GM12878 (cell line): ENCODE results near the gene MYBPC2. TPM values are rescaled to one million over a fixed set of nuclear protein-coding genes. Genes with fewer than 3 reads are reported as not detected.

ENCODE experiments used
- ATAC-seq: fragments of 200-7000 bp; cut with Tn5 transposase; 3 replicates; pipeline ENCODE4 v1.9.1; 2020; ENCODE audit warnings: mild to moderate bottlenecking, moderate library complexity
- BruUV-seq: library from RNA; stranded (reverse); fragments of 400-500 nt; replicated peaks from 2 replicates; lab custom pipeline; 2021; lab: Mats Ljungman, UMichigan
- CTCF ChIA-PET: fragments of 300-600 bp; sonication (Branson Sonifier 250); formaldehyde crosslinking; extraction: SDS; loops from one replicate; lab custom pipeline; 2021; ENCODE audit warnings: inconsistent platforms; lab: Yijun Ruan, JAX
- POLR2A ChIA-PET: fragments of 350-600 bp; formaldehyde crosslinking; extraction: SDS; loops from one replicate; lab custom pipeline; 2021; ENCODE audit warnings: inconsistent platforms; lab: Charles Lee
- RAD21 ChIA-PET: fragments of 300-600 bp; sonication (Branson Sonifier 250); formaldehyde crosslinking; loops from one replicate; lab custom pipeline; 2023; ENCODE audit warnings: antibody characterized with exemption; ENCODE audit not compliant: unreplicated experiment; lab: Charles Lee
- SMC1A ChIA-PET: fragments of 300-600 bp; sonication (Branson Sonifier 250); formaldehyde crosslinking; loops from one replicate; lab custom pipeline; 2023; ENCODE audit not compliant: unreplicated experiment, uncharacterized antibody; lab: Charles Lee
- DNase-seq: peaks from one replicate; pipeline ENCODE4 v3.0.0-alpha.2; 2011; ENCODE audit warnings: low read depth, low spot score
- FAIRE-seq: peaks from 3 replicates; lab custom pipeline; 2011; peaks lifted over from hg19 to GRCh38; lab: Jason Lieb, UNC
- H2AFZ ChIP-seq: 2 replicates; pipeline ENCODE4 v1.6.0; 2011; ENCODE audit warnings: low read depth, low read length, control low read depth; ENCODE audit not compliant: control insufficient read depth
- H3K27ac ChIP-seq: 2 replicates; pipeline ENCODE4 v1.5.1; 2011; ENCODE audit warnings: control low read depth; ENCODE audit not compliant: control insufficient read depth, insufficient read depth
- H3K27me3 ChIP-seq, 2 experiments: replicated peaks in 1 of 2; 2 replicates each; pipeline versions ENCODE4 v1.6.0 to v1.6.1; 2011; ENCODE audit warnings: low read length in 1 of 2; ENCODE audit not compliant: control insufficient read depth in 2 of 2, insufficient read depth in 2 of 2
- H3K36me3 ChIP-seq, 2 experiments: 2 replicates each; pipeline ENCODE4 v1.5.1; 2011; ENCODE audit warnings: low read length in 1 of 2; ENCODE audit not compliant: control insufficient read depth in 2 of 2, insufficient read depth in 2 of 2
- H3K4me1 ChIP-seq: 2 replicates; pipeline ENCODE4 v1.6.1; 2011; ENCODE audit warnings: mild to moderate bottlenecking, low read length, moderate library complexity, mixed read lengths; ENCODE audit not compliant: control insufficient read depth, insufficient read depth
- H3K4me2 ChIP-seq: 2 replicates; pipeline ENCODE4 v1.6.0; 2011; ENCODE audit warnings: control low read depth; ENCODE audit not compliant: control insufficient read depth, insufficient read depth
- H3K4me3 ChIP-seq: fragments of 200-600 bp; sonication (generic); 2 replicates; pipeline ENCODE4 v1.5.1; 2016
- H3K79me2 ChIP-seq: 2 replicates; pipeline ENCODE4 v1.6.0; 2011; ENCODE audit warnings: low read length; ENCODE audit not compliant: control insufficient read depth, insufficient read depth
- H3K9ac ChIP-seq: 2 replicates; pipeline ENCODE4 v1.8.0; 2011; ENCODE audit warnings: low read length, control low read depth, mixed read lengths; ENCODE audit not compliant: control insufficient read depth, insufficient read depth
- H3K9me3 ChIP-seq: replicated peaks from 3 replicates; pipeline ENCODE4 v1.5.1; 2011; ENCODE audit warnings: mild to moderate bottlenecking, low read length; ENCODE audit not compliant: control insufficient read depth, insufficient read depth
- H4K20me1 ChIP-seq: 2 replicates; pipeline ENCODE4 v1.6.0; 2011; ENCODE audit not compliant: control insufficient read depth, insufficient read depth
- CBX5 ChIP-seq: sonication (generic); IDR thresholded peaks from 2 replicates; pipeline ENCODE4 v1.6.1; 2016; ENCODE audit warnings: low read depth, moderate library complexity, mild to moderate bottlenecking, inconsistent platforms
- IRF5 ChIP-seq: fragments of 450-650 bp; IDR thresholded peaks from 2 replicates; pipeline ENCODE4 v1.6.1; 2017; ENCODE audit warnings: borderline replicate concordance
- MYB ChIP-seq: fragments of 150-350 bp; IDR thresholded peaks from 2 replicates; pipeline ENCODE4 v1.6.1; 2014; ENCODE audit warnings: mild to moderate bottlenecking, low read depth, low read length, borderline replicate concordance
- RELB ChIP-seq: fragments of 450-650 bp; IDR thresholded peaks from 2 replicates; pipeline ENCODE4 v1.6.1; 2017; ENCODE audit warnings: low read depth, mild to moderate bottlenecking, moderate library complexity
- ZNF207 ChIP-seq: fragments of 450-650 bp; IDR thresholded peaks from 2 replicates; pipeline ENCODE4 v1.6.1; 2014; ENCODE audit warnings: antibody characterized with exemption, mild to moderate bottlenecking, borderline replicate concordance
- WGBS: methylation state at CpG from one replicate; pipeline ENCODE4 v1.1.6; 2016; ENCODE audit warnings: low lambda C conversion rate; ENCODE audit not compliant: insufficient replicate concordance, insufficient coverage; ENCODE audit errors: missing lambda C conversion rate; 5-methylcytosine and 5-hydroxymethylcytosine counted together
- in situ Hi-C: fragments of 300-500 bp; cut with MboI; formaldehyde crosslinking; loops from 9 replicates; pipeline ENCODE4 v1.14.3; 2018; ENCODE audit warnings: mixed read lengths
- intact Hi-C: fragments of 100-400 bp; cut with micrococcal nuclease; formaldehyde crosslinking; loops from one replicate; pipeline ENCODE4 v1.14.2; 2022; ENCODE audit not compliant: unreplicated experiment
- polyA plus RNA-seq, 11 experiments: library from polyadenylated mRNA; depleted of rRNA in 4 of 11; unstranded in 6 of 11; stranded (reverse) in 5 of 11; fragments of >200 nt; fragmentation: Nextera tagmentation in 4 of 11; fragmentation: Illumina TruSeq in 1 of 11; extraction: Ambion mirVana in 4 of 11; extraction: Trizol in 1 of 11; gene quantifications; 1 replicate in 1 of 11; 2 replicates in 10 of 11; pipeline versions ENCODE4 v1.2.1 to v1.2.3, GENCODE V29; 2011 to 2016; ENCODE audit warnings: inconsistent platforms in 2 of 11, missing spikeins in 2 of 11, low read depth in 1 of 11
- total RNA-seq, 4 experiments: library from RNA; depleted of rRNA in 3 of 4; stranded (reverse); fragments of >200 nt in 3 of 4; fragmentation: Illumina TruSeq in 1 of 4; extraction: Trizol in 1 of 4; gene quantifications; 2 replicates each; pipeline versions ENCODE4 v1.2.1 to v1.2.3, GENCODE V29; 2013 to 2021
- TF ChIP-seq, protein P1 (sequence below): IDR thresholded peaks from 2 replicates; pipeline ENCODE4 v1.6.1; 2012; ENCODE audit warnings: mild to moderate bottlenecking, low read depth, low read length

MYBPC2 gene
- total and polyA plus RNA-seq, 10 of the 15 experiments (the other 5 are each of a cell fraction or from before 2014, with no cell fraction given), result 0.09 to 2.6 (median 0.61) TPM

GRCh38 chr19:50402544-50403301 lies 30.0 kb upstream of the MYBPC2 start:
- FAIRE-seq, result no peak
- CTCF ChIA-PET, result no interaction called here

More at GRCh38 chr19:50402544-50403301, 30.0 kb upstream of the MYBPC2 start:
- SMC1A ChIA-PET, result interaction anchor here (0.6 kb wide), 2 partner anchors 9 to 58 kb away, joined by 3 read pairs; no protein-coding TSS in a partner anchor
- no peaks in the 10 kb centered on the region for H4K20me1 ChIP-seq
- ATAC-seq (no peak), DNase-seq (no peak)
- RAD21 ChIA-PET, result no interaction called here
- H3K4me2 ChIP-seq, result no peak overlapping the region
- WGBS, result 98% methylated on average over 39 of the region's 41 CpGs
- POLR2A ChIA-PET, result no interaction called here
- no peaks in the 10 kb centered on the region for H3K4me1 ChIP-seq
- H3K27ac ChIP-seq, result no peak overlapping the region
- H2AFZ ChIP-seq, result no peak overlapping the region
- H3K9ac ChIP-seq, result no peak overlapping the region
- in situ Hi-C loops (no loop called here), intact Hi-C loops (no loop called here)
- H3K9me3 ChIP-seq, result no peaks in the 10 kb centered on the region
- peaks cover 0 to 46% of the 10 kb centered on the region in 2 experiments; a peak in 2 of 4 replicates for H3K36me3 ChIP-seq
- no TSS peak for BruUV-seq
- no peaks in the 10 kb centered on the region for H3K27me3 ChIP-seq
- no peak for TF ChIP-seq IRF5
- TF ChIP-seq, protein P1, sequence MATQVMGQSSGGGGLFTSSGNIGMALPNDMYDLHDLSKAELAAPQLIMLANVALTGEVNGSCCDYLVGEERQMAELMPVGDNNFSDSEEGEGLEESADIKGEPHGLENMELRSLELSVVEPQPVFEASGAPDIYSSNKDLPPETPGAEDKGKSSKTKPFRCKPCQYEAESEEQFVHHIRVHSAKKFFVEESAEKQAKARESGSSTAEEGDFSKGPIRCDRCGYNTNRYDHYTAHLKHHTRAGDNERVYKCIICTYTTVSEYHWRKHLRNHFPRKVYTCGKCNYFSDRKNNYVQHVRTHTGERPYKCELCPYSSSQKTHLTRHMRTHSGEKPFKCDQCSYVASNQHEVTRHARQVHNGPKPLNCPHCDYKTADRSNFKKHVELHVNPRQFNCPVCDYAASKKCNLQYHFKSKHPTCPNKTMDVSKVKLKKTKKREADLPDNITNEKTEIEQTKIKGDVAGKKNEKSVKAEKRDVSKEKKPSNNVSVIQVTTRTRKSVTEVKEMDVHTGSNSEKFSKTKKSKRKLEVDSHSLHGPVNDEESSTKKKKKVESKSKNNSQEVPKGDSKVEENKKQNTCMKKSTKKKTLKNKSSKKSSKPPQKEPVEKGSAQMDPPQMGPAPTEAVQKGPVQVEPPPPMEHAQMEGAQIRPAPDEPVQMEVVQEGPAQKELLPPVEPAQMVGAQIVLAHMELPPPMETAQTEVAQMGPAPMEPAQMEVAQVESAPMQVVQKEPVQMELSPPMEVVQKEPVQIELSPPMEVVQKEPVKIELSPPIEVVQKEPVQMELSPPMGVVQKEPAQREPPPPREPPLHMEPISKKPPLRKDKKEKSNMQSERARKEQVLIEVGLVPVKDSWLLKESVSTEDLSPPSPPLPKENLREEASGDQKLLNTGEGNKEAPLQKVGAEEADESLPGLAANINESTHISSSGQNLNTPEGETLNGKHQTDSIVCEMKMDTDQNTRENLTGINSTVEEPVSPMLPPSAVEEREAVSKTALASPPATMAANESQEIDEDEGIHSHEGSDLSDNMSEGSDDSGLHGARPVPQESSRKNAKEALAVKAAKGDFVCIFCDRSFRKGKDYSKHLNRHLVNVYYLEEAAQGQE, result no peak
- no peak for TF ChIP-seq CBX5
- TF ChIP-seq RELB, result no peak
- TF ChIP-seq ZNF207, result no peak
- no peak for TF ChIP-seq MYB
- no peak overlapping the region for H3K4me3 ChIP-seq
- no peaks in the 10 kb centered on the region; the same call in 1 of the 2 replicates for H3K79me2 ChIP-seq
